Kidney epithelial cell (primary cell): Measurements from ENCODE around the gene SLC16A10. TPM values are rescaled to one million over a fixed set of nuclear protein-coding genes. Genes with fewer than 3 reads are reported as not detected.

Experiments
- DNase-seq: peaks from one replicate; pipeline ENCODE4 v3.0.0-alpha.2; 2010; ENCODE audit warnings: low read depth
- H3K27me3 ChIP-seq: 2 replicates; pipeline ENCODE4 v1.6.0; 2011; ENCODE audit warnings: low read length; ENCODE audit not compliant: control insufficient read depth, insufficient read depth
- H3K36me3 ChIP-seq: 2 replicates; pipeline ENCODE4 v1.5.1; 2011; ENCODE audit warnings: low read length; ENCODE audit not compliant: control insufficient read depth, insufficient read depth
- H3K4me3 ChIP-seq: 2 replicates; pipeline ENCODE4 v1.5.1; 2011; ENCODE audit warnings: low read depth, mild to moderate bottlenecking, control low read depth, low read length
- total RNA-seq: library from RNA; depleted of rRNA; stranded (reverse); fragments of >200 nt; gene quantifications from 2 replicates; pipeline ENCODE4 v1.2.3, GENCODE V29; 2015
- TF ChIP-seq, protein P1 (sequence below): IDR thresholded peaks from 2 replicates; pipeline ENCODE4 v1.5.1; 2011; ENCODE audit warnings: mild to moderate bottlenecking, moderate library complexity, low read length, control low read depth, inconsistent platforms; ENCODE audit not compliant: insufficient read depth, poor library complexity, severe bottlenecking

Gene SLC16A10
- total RNA-seq, 1 donor from 2014 or later = 1.0 TPM

DNA sequence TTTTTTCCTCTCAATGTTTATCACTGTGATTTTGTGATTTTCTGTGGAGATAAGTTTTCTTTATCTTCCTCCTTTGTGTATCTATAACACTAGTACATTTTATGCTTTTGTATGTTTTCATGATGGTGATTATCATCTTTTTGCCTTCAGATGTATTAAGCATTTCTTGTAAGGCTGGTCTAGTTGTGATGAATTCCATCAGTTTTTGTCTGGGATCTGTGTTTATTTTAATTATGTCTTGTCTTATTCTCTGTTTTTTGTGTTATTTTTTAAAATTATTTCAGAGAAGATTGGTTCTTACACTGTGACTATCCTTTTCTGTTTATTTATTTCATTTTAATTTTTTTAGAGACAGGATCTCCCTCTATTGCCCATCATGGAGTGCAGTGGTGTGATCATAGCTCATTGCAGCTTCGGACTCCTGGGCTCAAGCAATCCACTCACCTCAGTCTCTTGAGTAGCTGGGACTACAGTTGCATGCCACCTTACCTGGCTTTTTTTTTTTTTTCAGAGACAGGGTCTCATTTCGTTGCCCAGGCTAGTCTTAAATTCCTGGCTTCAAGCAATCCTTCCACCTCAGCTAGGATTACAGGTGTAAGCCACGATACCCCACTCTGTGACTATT lies 187.4 kb downstream of the SLC16A10 start:
- no peaks in the 10 kb centered on the region for H3K36me3 ChIP-seq
- TF ChIP-seq, protein P1, sequence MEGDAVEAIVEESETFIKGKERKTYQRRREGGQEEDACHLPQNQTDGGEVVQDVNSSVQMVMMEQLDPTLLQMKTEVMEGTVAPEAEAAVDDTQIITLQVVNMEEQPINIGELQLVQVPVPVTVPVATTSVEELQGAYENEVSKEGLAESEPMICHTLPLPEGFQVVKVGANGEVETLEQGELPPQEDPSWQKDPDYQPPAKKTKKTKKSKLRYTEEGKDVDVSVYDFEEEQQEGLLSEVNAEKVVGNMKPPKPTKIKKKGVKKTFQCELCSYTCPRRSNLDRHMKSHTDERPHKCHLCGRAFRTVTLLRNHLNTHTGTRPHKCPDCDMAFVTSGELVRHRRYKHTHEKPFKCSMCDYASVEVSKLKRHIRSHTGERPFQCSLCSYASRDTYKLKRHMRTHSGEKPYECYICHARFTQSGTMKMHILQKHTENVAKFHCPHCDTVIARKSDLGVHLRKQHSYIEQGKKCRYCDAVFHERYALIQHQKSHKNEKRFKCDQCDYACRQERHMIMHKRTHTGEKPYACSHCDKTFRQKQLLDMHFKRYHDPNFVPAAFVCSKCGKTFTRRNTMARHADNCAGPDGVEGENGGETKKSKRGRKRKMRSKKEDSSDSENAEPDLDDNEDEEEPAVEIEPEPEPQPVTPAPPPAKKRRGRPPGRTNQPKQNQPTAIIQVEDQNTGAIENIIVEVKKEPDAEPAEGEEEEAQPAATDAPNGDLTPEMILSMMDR = no peak
- no peaks in the 10 kb centered on the region for H3K27me3 ChIP-seq
- H3K4me3 ChIP-seq = no peak overlapping the region
- DNase-seq = no peak

DNA sequence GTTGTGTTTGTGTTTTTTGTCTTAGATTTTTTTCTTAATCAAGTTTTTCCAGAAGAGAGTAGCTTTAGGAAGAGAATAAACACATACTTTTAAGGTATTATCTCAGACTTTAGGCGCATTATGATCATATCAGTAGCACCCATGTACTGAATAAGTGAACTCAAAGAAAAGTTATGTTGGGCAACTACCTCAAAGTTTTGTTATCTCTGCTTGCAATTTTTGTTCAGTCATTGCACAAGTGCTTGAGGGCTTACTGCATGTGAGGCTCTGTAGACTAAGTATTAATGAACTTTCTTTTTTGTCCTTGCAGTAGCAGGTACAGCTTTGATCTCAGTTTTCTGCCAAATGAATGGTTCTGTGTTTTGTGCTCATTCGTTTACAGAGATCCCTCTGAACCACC lies 189.0 kb downstream of the SLC16A10 start:
- no peak for DNase-seq
- no peaks in the 10 kb centered on the region for H3K36me3 ChIP-seq
- no peak overlapping the region for H3K4me3 ChIP-seq
- H3K27me3 ChIP-seq = no peaks in the 10 kb centered on the region
- TF ChIP-seq, protein P1 = no peak

DNA sequence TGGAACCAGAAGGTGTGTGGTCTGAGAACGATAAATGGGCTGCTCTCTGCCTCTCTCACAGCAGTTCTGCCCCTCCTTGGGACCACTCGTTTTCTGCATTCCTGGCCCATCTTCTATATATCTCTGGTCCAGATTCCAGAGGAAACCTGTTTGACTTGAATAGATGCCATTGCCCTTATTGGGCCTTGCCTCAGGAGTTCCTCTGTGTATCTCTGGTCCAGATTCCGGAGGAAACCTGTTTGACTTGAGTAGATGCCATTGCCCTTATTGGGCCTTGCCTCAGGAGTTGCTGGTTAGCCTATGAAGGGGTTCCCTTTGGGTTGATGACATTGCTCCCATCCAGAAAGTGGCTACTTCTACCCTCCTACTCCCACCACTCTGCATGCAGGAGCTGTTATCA lies 189.4 kb downstream of the SLC16A10 start:
- Histone ChIP-seq H3K4me3 (no peak overlapping the region), H3K36me3 (no peaks in the 10 kb centered on the region)
- DNase-seq = no peak

DNA sequence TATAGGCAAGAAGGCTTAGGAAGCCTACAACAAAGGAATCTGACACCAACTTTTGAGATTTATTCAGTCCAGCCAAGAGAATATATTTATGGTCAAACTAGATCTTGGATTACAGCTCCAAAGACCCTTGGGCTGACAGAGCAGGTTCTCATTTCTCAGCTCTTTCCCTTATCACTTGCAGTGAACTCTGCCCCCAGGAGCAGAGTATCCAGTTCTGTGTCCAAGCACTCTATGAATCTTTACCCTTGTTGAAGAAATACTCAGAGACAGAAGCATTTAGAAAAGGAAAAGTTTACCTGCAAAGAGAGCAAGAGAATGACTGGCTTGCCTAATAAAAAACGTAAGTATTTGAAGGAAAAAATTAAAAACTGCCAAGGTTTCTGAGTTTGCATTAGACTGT lies 190.5 kb downstream of the SLC16A10 start:
- TF ChIP-seq, protein P1 = no peak
- Histone ChIP-seq H3K36me3 (no peaks in the 10 kb centered on the region), H3K27me3 (no peaks in the 10 kb centered on the region), H3K4me3 (no peak overlapping the region)
- no peak for DNase-seq

More for the DNA sequence above, 189.4 kb downstream of the SLC16A10 start:
- TF ChIP-seq, protein P1 = no peak
- H3K27me3 ChIP-seq = no peaks in the 10 kb centered on the region

DNA sequence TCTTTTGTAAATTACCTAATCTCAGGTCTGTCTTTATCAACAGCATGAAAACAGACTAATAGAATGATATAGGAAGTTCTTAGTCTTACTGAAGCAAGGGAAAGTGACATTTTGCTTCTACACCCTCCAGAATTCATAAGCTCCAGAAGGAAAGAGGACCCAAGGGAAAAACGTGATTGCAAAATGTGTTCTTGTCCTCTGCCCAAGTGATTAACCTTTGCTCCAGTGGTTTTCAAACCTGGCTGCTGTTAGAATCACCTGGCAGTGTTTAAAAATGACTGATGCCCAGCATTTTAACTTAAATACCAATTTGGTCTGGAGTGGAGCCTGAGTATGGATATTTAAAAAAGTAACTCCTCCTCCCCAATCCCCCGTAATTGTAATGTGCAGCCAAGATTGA lies 191.4 kb downstream of the SLC16A10 start:
- DNase-seq = no peak
- H3K36me3 ChIP-seq = no peaks in the 10 kb centered on the region
- TF ChIP-seq, protein P1 = no peak
- no peak overlapping the region for H3K4me3 ChIP-seq
- no peaks in the 10 kb centered on the region for H3K27me3 ChIP-seq

DNA sequence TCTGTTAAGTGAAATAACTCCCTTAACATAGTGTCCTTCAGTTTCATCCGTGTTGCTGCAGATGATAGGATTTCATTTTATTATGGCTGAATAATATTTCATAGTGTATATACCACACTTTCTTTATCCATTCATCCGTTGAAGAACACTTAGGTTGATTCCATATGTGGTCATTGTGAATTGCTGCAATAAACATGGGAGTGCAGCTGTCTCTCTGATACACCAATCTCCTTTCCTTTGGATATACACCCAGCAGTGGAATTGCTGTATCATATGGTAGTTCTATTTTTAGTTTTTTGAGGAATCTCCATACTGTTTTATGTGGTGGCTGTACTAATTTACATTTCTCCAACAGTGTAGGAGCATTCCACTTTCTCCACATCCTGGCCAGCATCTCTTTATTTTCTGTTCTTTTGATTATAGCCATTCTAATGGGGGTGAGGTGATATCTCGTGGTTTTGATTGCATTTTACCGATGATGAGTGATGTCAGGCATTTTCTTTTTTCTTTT lies 193.2 kb downstream of the SLC16A10 start:
- DNase-seq = no peak
- TF ChIP-seq, protein P1 = no peak
- Histone ChIP-seq H3K36me3 (no peaks in the 10 kb centered on the region), H3K4me3 (no peak overlapping the region), H3K27me3 (no peaks in the 10 kb centered on the region)
